Measurements from ENCODE around the gene STPG3. TPM values are rescaled to one million over a fixed set of nuclear protein-coding genes. Genes with fewer than 3 reads are reported as not detected.

STPG3 gene
- total and polyA plus RNA-seq, 2 of the 13 experiments (the other 11 are each of a cell fraction or from before 2014, with no cell fraction given): not detected

GRCh38 chr9:137240318-137240840 lies 10.7 kb upstream of the STPG3 start (continued):
- TF ChIP-seq CERS6 (CRISPR knock-in tag; IDR thresholded peaks at IDR 0.05): no peak
- peak; percentile 88; the same call in 1 of the 2 replicates for TF ChIP-seq ZSCAN20 (CRISPR knock-in tag; IDR thresholded peaks at IDR 0.05; ENCODE audit: borderline replicate concordance)
- peak; percentile 84; the same call in 1 of the 2 replicates for TF ChIP-seq ZFP41 (CRISPR knock-in tag; IDR thresholded peaks at IDR 0.05; ENCODE audit: borderline replicate concordance)
- no peak; the same call in 1 of the 2 replicates for TF ChIP-seq FOXP4 (CRISPR knock-in tag; IDR thresholded peaks at IDR 0.05)
- peak; percentile 70; the same call in 1 of the 2 replicates for TF ChIP-seq ZNF484 (CRISPR knock-in tag; IDR thresholded peaks at IDR 0.05; ENCODE audit: borderline replicate concordance, low read depth)
- TF ChIP-seq RAD51 (IDR thresholded peaks at IDR 0.05; ENCODE audit: borderline replicate concordance): no peak
- TF ChIP-seq, protein P1, sequence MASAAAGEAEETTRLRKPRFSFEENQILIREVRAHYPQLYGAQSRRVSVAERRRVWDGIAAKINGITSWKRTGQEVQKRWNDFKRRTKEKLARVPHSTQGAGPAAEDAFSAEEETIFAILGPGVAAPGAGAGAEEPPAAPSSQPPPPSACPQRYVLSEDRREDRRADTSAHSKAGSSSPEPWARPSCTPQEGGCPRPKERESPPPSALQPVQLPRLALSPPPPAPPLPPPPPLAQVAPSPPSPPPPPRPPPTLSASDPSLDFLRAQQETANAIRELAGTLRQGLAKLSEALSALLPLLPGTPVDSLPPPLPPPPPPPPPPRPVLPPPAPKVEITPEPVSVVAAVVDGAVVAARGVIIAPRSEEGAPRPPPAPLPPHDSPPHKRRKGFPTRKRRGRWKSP (CRISPR knock-in tag; IDR thresholded peaks at IDR 0.05): peak; percentile 99
- no peak for TF ChIP-seq FOXO1 (CRISPR knock-in tag; IDR thresholded peaks at IDR 0.05)
- no peak for TF ChIP-seq TEAD3 (CRISPR knock-in tag; optimal IDR thresholded peaks at IDR 0.05; ENCODE audit: borderline replicate concordance)
- peak; percentile 78 for TF ChIP-seq IKZF4 (CRISPR knock-in tag; IDR thresholded peaks at IDR 0.05; ENCODE audit: borderline replicate concordance, low read depth, not compliant biosample characterization)
- TF ChIP-seq, protein P2, sequence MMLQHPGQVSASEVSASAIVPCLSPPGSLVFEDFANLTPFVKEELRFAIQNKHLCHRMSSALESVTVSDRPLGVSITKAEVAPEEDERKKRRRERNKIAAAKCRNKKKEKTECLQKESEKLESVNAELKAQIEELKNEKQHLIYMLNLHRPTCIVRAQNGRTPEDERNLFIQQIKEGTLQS (CRISPR knock-in tag; IDR thresholded peaks at IDR 0.05): 0 out of 2 replicates have a peak, but pooled peaks have one; percentile 50
- TF ChIP-seq, protein P3, sequence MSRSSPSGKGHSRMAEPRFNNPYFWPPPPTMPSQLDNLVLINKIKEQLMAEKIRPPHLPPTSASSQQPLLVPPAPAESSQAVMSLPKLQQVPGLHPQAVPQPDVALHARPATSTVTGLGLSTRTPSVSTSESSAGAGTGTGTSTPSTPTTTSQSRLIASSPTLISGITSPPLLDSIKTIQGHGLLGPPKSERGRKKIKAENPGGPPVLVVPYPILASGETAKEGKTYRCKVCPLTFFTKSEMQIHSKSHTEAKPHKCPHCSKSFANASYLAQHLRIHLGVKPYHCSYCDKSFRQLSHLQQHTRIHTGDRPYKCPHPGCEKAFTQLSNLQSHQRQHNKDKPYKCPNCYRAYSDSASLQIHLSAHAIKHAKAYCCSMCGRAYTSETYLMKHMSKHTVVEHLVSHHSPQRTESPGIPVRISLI (CRISPR knock-in tag; IDR thresholded peaks at IDR 0.05; ENCODE audit: borderline replicate concordance): no peak; the same call in 1 of the 2 replicates
- peak; percentile 78; the same call in 1 of the 2 replicates for TF ChIP-seq KAT7 (CRISPR knock-in tag; IDR thresholded peaks at IDR 0.05; ENCODE audit: borderline replicate concordance)
- TF ChIP-seq MIER3 (CRISPR knock-in tag; IDR thresholded peaks at IDR 0.05; ENCODE audit: borderline replicate concordance): no peak
- TF ChIP-seq ZNF639 (CRISPR knock-in tag; conservative IDR thresholded peaks at IDR 0.05): peak; percentile 97
- peak; percentile 40; the same call in 1 of the 2 replicates for TF ChIP-seq KAT8 (CRISPR knock-in tag; IDR thresholded peaks at IDR 0.05)
- TF ChIP-seq MXD1 (CRISPR knock-in tag; IDR thresholded peaks at IDR 0.05): peak; percentile 92
- TF ChIP-seq DMAP1 (CRISPR knock-in tag; IDR thresholded peaks at IDR 0.05): peak; percentile 87
- TF ChIP-seq ZFX (CRISPR knock-in tag; IDR thresholded peaks at IDR 0.05; ENCODE audit: low read depth): peak; percentile 94
- TF ChIP-seq ZNF430 (CRISPR knock-in tag; IDR thresholded peaks at IDR 0.05): no peak; the same call in none of the 2 replicates
- no peak for TF ChIP-seq ZKSCAN5 (CRISPR knock-in tag; IDR thresholded peaks at IDR 0.05)

Data from HepG2 (cell line).